Anterior cingulate cortex (tissue), 58 donors: ENCODE measurements around the gene CPT1C.
"Not testable (repeated sequence)": the region's sequence is repeated elsewhere in the genome, so short reads cannot be mapped to it uniquely, and the experiment has no call there.

Experiments used
- DNase-seq, 58 donors: peaks; one replicate each; lab custom pipeline; 2025; lab: John Stamatoyannopoulos, UW

The CPT1C gene

GRCh38 chr19:49696115-49696514 is 5.2 kb downstream of the CPT1C start:
- DNase-seq, result no peak

- no peak for DNase-seq
Observed at GRCh38 chr19:49696865-49697264, 5.9 kb downstream of the CPT1C start.

- DNase-seq, result no peak
Observed at GRCh38 chr19:49699364-49699763, 8.4 kb downstream of the CPT1C start.

- DNase-seq, result no peak
Observed at GRCh38 chr19:49700563-49700962, 9.6 kb downstream of the CPT1C start.

GRCh38 chr19:49701271-49701786 is 10.4 kb downstream of the CPT1C start:
- DNase-seq, result no peak

GRCh38 chr19:49704888-49705642 is 14.1 kb downstream of the CPT1C start:
- DNase-seq, result no peak

GRCh38 chr19:49705919-49706318 is 15.0 kb downstream of the CPT1C start:
- DNase-seq, result no peak

GRCh38 chr19:49710372-49710951 is 19.5 kb downstream of the CPT1C start:
- no peak for DNase-seq

GRCh38 chr19:49712397-49712859 is 21.5 kb downstream of the CPT1C start:
- peak in 4 of 58 donors; percentile 4 to 32 (median 18) for DNase-seq

GRCh38 chr19:49713236-49713845 is 22.4 kb downstream of the CPT1C start:
- no peak for DNase-seq

- no peak for DNase-seq
Observed at GRCh38 chr19:49716154-49716553, 25.2 kb downstream of the CPT1C start.

- DNase-seq, result no peak
Observed at GRCh38 chr19:49718511-49718910, 27.6 kb downstream of the CPT1C start.

- DNase-seq, result no peak
Observed at GRCh38 chr19:49718991-49719390, 28.1 kb downstream of the CPT1C start.

GRCh38 chr19:49719420-49719819 is 28.5 kb downstream of the CPT1C start:
- DNase-seq, result not testable (repeated sequence)

GRCh38 chr19:49727217-49728030 is 36.5 kb downstream of the CPT1C start:
- peak in 2 of 58 donors; percentile 7 to 18 for DNase-seq

GRCh38 chr19:49730166-49730565 is 39.2 kb downstream of the CPT1C start:
- no peak for DNase-seq

GRCh38 chr19:49738268-49738667 is 47.4 kb downstream of the CPT1C start:
- no peak for DNase-seq

GRCh38 chr19:49739098-49739497 is 48.2 kb downstream of the CPT1C start:
- no peak for DNase-seq

- DNase-seq, result no peak
Observed at GRCh38 chr19:49739933-49740332, 49.0 kb downstream of the CPT1C start.

- no peak for DNase-seq
Observed at GRCh38 chr19:49741210-49741844, 50.4 kb downstream of the CPT1C start.
